Measurements from ENCODE around the gene COX20. TPM values are rescaled to one million over a fixed set of nuclear protein-coding genes. Genes with fewer than 3 reads are reported as not detected.

COX20 gene
- total RNA-seq, 1 donor from 2014 or later, result 29.3 TPM

DNA sequence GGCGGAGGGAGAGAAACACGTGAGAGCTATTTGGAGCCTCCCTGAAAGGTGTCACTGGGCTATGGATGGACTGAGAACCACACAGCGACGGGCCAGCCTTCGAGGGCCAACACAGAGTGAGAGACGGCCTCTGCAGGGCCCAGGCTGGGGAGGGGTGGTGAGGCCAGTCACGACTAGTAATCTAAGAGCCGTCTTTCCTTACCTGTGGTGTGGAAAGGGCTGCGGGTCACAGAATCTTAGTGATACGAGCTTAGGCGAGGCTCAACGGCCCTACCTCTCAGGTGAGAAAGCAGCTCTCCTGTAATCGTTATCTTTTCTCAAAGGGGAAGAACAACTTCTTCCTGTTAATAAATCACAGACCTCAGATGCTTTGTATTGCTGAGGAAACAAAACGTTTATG is 33.4 kb upstream of the COX20 start:
- no peak overlapping the region for H3K4me3 Mint-ChIP-seq
- no peak overlapping the region for H3K27ac Mint-ChIP-seq
- no peaks in the 10 kb centered on the region for H3K36me3 Mint-ChIP-seq
- H3K9me3 Mint-ChIP-seq, result no peaks in the 10 kb centered on the region
- TF ChIP-seq, protein P1, sequence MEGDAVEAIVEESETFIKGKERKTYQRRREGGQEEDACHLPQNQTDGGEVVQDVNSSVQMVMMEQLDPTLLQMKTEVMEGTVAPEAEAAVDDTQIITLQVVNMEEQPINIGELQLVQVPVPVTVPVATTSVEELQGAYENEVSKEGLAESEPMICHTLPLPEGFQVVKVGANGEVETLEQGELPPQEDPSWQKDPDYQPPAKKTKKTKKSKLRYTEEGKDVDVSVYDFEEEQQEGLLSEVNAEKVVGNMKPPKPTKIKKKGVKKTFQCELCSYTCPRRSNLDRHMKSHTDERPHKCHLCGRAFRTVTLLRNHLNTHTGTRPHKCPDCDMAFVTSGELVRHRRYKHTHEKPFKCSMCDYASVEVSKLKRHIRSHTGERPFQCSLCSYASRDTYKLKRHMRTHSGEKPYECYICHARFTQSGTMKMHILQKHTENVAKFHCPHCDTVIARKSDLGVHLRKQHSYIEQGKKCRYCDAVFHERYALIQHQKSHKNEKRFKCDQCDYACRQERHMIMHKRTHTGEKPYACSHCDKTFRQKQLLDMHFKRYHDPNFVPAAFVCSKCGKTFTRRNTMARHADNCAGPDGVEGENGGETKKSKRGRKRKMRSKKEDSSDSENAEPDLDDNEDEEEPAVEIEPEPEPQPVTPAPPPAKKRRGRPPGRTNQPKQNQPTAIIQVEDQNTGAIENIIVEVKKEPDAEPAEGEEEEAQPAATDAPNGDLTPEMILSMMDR (IDR thresholded peaks at IDR 0.05; ENCODE audit: unreplicated experiment), result no peak
- H3K27me3 Mint-ChIP-seq (ENCODE audit: low read depth), result no peaks in the 10 kb centered on the region
- no peaks in the 10 kb centered on the region for H3K4me1 Mint-ChIP-seq
- DNase-seq (ENCODE audit: low spot score in 2 of 2, unreplicated experiment in 2 of 2), result no peak

DNA sequence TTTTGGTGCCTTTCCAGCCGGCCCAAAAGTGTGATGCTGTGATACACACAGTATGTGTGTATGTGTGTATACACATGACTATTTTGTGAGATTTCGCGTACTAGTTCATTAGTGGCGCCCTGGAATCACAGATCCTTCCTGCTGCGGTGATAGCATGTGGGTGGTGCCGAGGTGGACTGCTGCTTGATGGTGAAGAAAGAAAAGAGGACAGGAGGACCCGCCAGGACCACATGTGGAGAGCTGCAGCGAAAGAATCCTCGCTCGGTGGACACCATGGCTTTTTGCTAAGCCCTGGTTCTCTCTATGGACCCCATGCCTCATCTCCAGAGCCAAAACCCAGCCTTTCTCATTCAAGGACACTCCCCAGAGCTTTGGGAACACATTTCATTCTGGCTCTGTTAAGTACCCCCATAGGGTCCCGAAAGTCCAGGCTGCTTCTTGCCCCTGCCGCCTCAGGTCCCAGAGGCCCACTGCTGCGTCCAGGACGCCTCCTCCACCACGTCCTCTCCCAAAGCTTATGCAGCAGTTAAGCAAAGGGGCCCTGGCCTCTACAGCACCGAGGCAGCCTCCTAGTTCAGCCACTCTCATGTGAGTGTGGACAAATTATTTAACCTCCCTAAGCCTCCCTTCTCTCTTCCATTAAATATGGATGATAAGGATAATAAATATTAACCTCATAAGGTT is 32.8 kb upstream of the COX20 start:
- no peaks in the 10 kb centered on the region for H3K27me3 Mint-ChIP-seq (ENCODE audit: low read depth)
- H3K9me3 Mint-ChIP-seq, result no peaks in the 10 kb centered on the region
- no peak overlapping the region for H3K4me3 Mint-ChIP-seq
- no peaks in the 10 kb centered on the region for H3K36me3 Mint-ChIP-seq
- H3K27ac Mint-ChIP-seq, result no peak overlapping the region
- TF ChIP-seq, protein P1 (IDR thresholded peaks at IDR 0.05; ENCODE audit: unreplicated experiment), result no peak
- H3K4me1 Mint-ChIP-seq, result no peaks in the 10 kb centered on the region
- no peak for DNase-seq (ENCODE audit: low spot score in 2 of 2, unreplicated experiment in 2 of 2)

DNA sequence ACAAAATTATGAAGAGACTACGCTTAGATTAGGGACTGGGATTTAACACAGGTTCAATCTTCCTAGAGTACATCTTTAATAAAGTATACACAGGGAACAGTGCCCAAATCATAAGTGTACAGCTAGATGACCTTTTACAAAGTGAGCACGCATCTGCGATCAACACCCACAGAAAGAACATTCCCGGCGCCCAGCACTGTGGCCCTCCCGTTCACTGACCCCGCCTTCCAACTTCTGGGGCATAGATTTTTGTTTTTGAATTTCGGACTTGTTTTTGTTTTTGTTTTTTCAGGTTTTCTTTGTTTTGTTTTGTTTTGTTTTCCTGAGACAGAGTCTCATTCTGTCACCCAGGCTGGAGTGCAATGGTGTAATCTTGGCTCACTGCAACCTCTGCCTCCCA is 30.6 kb upstream of the COX20 start:
- TF ChIP-seq, protein P1 (IDR thresholded peaks at IDR 0.05; ENCODE audit: unreplicated experiment), result no peak
- no peaks in the 10 kb centered on the region for H3K9me3 Mint-ChIP-seq
- H3K27ac Mint-ChIP-seq, result no peak overlapping the region
- no peaks in the 10 kb centered on the region for H3K36me3 Mint-ChIP-seq
- no peak overlapping the region for H3K4me3 Mint-ChIP-seq
- no peaks in the 10 kb centered on the region for H3K27me3 Mint-ChIP-seq (ENCODE audit: low read depth)
- no peaks in the 10 kb centered on the region for H3K4me1 Mint-ChIP-seq
- no peak for DNase-seq (ENCODE audit: low spot score in 2 of 2, unreplicated experiment in 2 of 2)

DNA sequence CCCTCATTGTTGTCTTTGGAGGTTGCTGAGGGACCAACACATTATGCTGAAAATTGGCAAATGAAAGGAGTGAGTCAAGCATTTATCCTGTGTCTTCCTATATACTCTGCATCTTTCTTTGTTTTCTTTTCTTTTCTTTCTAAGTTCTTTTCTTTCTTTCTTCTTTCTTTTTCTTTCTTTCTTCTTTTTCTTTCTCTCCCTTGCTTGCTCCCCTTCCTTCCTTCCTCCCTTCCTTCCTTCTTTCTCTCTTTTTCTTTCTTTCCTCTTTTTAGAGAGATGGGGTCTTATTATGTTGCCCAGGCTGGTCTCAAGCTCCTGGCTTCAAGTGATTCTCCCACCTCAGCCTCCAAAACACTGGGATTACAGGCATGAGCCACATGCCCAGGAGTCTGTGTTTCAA is 28.3 kb upstream of the COX20 start:
- H3K27me3 Mint-ChIP-seq (ENCODE audit: low read depth), result no peaks in the 10 kb centered on the region
- no peak for DNase-seq (ENCODE audit: low spot score in 2 of 2, unreplicated experiment in 2 of 2)
- no peak overlapping the region for H3K27ac Mint-ChIP-seq
- no peaks in the 10 kb centered on the region for H3K36me3 Mint-ChIP-seq
- no peaks in the 10 kb centered on the region for H3K4me1 Mint-ChIP-seq
- TF ChIP-seq, protein P1 (IDR thresholded peaks at IDR 0.05; ENCODE audit: unreplicated experiment), result no peak
- H3K4me3 Mint-ChIP-seq, result no peak overlapping the region
- no peaks in the 10 kb centered on the region for H3K9me3 Mint-ChIP-seq

DNA sequence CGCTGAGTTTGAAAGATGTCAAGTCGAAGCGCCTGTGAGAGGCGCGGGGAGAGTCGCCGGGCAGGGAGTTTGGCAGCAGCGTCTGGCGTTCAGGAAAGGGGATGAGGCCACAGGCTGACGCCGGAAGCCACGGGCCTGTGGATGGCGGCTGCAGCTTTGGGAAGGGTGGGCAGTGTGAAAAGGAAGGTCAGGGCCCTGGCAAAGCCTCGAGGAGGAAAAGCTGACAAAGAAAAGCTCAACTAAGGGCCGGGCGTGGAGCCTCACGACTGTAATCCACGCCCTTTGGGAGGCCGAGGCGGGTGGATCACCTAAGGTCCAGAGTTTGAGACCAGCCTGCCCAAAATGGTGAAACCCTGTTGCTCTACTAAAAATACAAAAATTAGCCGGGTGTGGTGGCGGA is 25.2 kb upstream of the COX20 start:
- DNase-seq (ENCODE audit: low spot score in 2 of 2, unreplicated experiment in 2 of 2), result no peak
- no peaks in the 10 kb centered on the region for H3K36me3 Mint-ChIP-seq
- TF ChIP-seq, protein P1 (IDR thresholded peaks at IDR 0.05; ENCODE audit: unreplicated experiment), result no peak
- peaks cover 10% of the 10 kb centered on the region for H3K27me3 Mint-ChIP-seq (ENCODE audit: low read depth)
- H3K4me1 Mint-ChIP-seq, result no peaks in the 10 kb centered on the region
- no peaks in the 10 kb centered on the region for H3K9me3 Mint-ChIP-seq
- no peak overlapping the region for H3K4me3 Mint-ChIP-seq
- H3K27ac Mint-ChIP-seq, result no peak overlapping the region

DNA sequence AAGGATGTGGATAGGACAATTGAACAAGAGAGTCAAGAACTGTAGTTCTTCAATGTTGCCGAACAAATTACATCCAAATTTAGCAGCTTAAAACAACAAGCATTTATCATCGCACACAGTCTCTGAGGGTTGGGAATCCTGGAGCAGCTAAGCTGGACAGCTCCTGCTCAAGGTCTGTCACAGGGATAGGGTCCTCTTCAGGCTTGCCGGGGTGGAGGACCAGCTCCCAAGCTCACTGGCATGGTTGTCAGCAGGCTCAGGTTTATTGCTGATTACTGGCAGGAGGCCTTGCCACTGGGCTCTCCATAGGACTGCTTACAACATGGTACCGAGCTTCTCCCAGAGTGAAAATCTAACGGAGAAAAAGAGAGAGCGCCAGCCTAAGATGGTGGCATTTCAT is 22.1 kb upstream of the COX20 start:
- Mint-ChIP-seq H3K36me3 (no peaks in the 10 kb centered on the region), H3K27ac (no peak overlapping the region), H3K4me3 (no peak overlapping the region), H3K9me3 (no peaks in the 10 kb centered on the region), H3K4me1 (peaks cover 3% of the 10 kb centered on the region), H3K27me3 (ENCODE audit: low read depth) (peaks cover 24% of the 10 kb centered on the region)
- no peak for DNase-seq (ENCODE audit: low spot score in 2 of 2, unreplicated experiment in 2 of 2)
- TF ChIP-seq, protein P1 (IDR thresholded peaks at IDR 0.05; ENCODE audit: unreplicated experiment), result no peak
